AG09319 (cell line): Measurements from ENCODE around the gene POLR2L.

Experiments used
- DNase-seq: peaks from one replicate; pipeline ENCODE4 v3.0.0-alpha.2; 2010; ENCODE audit warnings: low read depth; ENCODE audit errors: extremely low read depth
- TF ChIP-seq, protein P1 (sequence below): IDR thresholded peaks from 2 replicates; pipeline ENCODE4 v1.5.1; 2011; ENCODE audit warnings: low read depth, mild to moderate bottlenecking, inconsistent platforms, low read length, moderate library complexity

POLR2L gene

DNA sequence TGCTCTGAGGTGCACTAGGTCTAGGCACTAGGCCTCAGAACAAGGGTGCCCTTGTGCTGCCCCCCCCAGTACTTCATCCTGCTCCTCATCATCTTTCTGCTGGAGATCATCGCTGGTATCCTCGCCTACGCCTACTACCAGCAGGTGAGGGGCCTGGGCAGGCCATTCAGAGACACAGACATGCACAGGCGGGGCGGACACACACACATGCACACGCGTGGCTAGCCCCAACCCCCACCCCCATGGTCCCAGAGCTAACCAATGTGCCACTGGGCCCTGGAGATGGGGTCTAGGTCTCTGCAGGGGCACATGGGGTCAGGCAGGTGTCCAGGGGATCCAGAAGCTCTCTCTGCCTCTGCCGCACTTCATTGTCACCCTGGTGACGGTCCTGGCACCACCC lies 5.6 kb downstream of the POLR2L start:
- TF ChIP-seq, protein P1, sequence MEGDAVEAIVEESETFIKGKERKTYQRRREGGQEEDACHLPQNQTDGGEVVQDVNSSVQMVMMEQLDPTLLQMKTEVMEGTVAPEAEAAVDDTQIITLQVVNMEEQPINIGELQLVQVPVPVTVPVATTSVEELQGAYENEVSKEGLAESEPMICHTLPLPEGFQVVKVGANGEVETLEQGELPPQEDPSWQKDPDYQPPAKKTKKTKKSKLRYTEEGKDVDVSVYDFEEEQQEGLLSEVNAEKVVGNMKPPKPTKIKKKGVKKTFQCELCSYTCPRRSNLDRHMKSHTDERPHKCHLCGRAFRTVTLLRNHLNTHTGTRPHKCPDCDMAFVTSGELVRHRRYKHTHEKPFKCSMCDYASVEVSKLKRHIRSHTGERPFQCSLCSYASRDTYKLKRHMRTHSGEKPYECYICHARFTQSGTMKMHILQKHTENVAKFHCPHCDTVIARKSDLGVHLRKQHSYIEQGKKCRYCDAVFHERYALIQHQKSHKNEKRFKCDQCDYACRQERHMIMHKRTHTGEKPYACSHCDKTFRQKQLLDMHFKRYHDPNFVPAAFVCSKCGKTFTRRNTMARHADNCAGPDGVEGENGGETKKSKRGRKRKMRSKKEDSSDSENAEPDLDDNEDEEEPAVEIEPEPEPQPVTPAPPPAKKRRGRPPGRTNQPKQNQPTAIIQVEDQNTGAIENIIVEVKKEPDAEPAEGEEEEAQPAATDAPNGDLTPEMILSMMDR = no peak
- DNase-seq = no peak

DNA sequence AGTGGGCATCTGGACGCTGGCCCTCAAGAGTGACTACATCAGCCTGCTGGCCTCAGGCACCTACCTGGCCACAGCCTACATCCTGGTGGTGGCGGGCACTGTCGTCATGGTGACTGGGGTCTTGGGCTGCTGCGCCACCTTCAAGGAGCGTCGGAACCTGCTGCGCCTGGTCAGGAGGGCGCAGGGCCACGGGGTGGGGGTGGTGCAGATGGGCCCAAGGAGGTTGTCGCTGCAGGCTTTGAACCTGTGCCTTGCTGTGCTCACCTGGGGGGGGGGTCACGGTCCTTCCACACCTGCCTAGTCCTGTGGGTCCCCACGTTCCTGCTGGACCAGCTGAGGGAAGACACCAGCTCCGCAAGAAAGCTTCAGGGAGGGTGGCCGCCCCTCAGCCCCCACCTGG lies 6.1 kb downstream of the POLR2L start:
- DNase-seq = no peak
- TF ChIP-seq, protein P1 = no peak

DNA sequence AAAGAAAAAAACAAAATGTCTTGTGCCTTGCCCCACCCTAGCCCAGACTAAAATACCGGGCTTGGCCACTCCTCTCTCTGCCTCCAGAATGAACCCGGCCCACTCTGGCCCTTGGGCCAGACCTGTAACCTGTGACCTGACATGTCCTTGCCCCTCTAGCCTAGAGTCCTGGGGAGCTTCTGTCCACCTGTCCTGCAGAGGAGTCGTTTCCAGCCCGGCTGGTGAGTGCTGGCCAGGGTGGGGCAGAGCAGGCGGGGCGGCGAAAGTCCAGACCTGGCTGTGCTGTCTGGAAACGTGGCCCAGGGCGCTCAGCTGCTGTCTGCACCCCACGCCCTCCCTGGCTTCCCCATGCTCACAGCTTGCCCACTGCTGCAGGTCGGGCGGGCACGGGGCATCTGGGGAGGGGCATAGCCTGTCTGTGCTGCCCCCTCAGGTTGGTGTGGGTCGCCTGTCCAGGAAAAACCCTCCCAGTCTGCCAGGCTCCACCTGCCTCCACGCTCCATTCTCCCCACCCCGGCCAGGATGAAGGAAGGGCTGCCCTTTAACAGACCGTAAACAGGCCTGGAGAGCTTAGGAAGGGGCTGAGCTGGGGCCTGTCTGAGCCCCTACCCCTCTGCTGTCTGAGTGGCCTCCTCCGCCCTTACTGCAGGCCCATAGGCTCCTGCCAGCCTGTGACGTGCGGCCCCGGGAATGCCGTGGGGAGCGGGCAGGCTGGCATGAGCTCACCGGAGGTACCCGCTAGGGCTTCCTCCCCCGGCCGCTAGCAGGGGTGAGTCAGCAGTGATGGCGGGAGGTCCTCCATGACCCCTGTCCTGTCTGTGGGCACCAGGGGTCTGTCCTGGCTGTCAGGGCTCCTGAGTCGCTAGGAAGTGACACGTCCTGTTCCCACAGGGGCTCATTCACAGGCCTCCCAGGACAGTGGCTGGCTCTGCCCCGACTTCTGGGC lies 7.7 kb downstream of the POLR2L start:
- DNase-seq = peak; percentile 34
- TF ChIP-seq, protein P1 = no peak

DNA sequence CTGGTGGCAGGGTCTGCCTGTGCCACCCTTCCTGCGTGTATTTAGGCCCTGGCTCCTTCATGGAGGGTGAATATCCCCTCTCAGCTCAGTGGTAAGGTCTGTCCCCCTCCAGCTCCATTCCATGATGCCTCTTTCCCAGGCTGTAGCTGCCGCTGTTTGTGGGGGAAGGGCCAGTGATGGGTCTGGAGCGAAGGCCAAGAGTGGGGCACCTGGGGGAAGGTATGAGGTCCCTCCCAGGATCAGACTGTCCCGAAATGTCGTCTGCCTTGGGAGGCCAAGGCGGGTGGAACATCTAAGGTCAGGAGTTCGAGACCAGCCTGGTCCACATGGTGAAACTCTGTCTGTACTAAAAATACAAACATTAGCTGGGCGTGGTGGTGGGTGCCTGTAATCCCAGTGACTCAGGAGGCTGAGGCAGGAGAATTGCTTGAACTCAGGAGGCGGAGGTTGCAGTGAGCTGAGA lies 8.4 kb downstream of the POLR2L start:
- TF ChIP-seq, protein P1 = no peak
- DNase-seq = no peak

DNA sequence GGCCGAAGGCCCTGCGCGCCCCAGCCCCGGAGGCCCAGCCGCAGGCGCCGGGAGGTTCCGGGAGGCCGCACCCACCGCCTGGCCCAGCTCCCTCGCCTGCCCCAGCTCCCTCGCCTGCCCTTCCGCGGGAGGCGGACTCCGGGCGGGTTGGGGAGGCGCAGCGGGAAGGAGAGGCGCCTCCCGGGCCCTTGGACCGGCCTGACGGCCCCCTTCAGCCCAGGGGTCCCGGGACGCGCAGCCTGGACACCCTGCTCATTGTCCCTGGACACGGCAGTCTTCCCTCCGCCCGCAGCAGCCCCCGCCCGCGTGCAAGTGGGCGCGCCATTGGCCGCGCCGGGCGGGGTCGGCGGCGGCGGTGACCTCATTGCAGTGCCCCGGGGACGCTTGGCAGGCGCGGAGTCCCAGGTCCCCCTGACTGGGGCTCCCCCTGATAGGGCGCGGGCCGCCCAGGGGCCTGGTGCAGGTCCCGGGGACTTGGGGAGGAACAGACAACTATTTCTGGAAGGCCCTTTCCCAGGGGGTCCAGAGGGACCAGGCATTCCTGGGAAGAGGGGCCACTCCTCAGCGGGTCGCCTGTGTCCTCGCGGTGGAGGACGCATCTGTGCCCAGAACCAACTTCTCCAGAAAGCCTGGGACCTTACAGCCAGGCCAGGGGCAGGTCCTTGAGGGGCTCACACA lies 9.1 kb downstream of the POLR2L start:
- no peak for DNase-seq
- TF ChIP-seq, protein P1 = no peak

DNA sequence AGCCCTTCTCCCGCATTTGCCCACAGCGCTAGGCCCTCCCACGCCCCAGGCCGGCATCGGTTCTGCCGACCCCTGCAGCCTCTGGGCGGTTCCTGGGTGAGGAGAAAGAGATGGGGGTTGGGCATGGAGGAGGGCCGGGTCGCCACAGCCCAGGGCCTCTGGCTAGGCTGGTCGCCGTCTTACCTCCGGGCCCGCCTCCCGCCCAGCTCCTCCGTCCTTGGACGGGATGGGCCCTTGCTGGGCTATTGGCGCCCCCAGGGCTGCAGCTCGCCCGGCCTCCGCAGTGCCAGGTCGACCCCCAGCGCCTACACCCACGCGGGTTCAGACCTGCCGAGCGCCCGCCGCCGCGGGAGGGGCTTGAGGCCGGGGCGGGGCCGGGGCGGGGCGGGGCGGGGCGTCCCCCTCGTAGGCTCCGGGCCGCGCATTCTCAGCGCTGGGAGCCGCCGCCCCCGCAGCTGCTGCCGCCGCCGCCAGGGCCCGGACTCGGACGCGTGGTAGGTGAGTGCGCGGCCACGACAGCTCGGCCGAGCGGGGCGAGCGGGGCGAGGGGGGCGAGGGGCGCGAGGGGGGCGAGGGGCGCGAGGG lies 9.7 kb downstream of the POLR2L start, which contains the start of gene CD151:
Gene CD151 (plus strand): TSS at position 424 of the 585 bp plus-strand sequence. CDS start 3,118 bp downstream, outside the sequence.
- TF ChIP-seq, protein P1 = no peak
- DNase-seq = no peak
